HEK293 (cell line): Measurements from ENCODE around the gene CPXM2.

Experiments used
- CTCF ChIA-PET: fragments of 350-600 bp; formaldehyde crosslinking; extraction: SDS; loops from one replicate; lab custom pipeline; 2021; ENCODE audit warnings: antibody characterized with exemption; lab: Yijun Ruan, JAX
- POLR2A ChIA-PET: fragments of 300-600 bp; formaldehyde crosslinking; extraction: SDS; loops from one replicate; lab custom pipeline; 2020; ENCODE audit warnings: antibody characterized with exemption, inconsistent platforms; lab: Yijun Ruan, JAX
- H3K27ac ChIP-seq: fragments of 200-500 bp; sonication (Bioruptor generic); 2 replicates; pipeline ENCODE4 v1.5.1; 2014; ENCODE audit warnings: low read depth, low read length, control low read depth, inconsistent platforms; ENCODE audit errors: extremely low read depth
- H3K36me3 ChIP-seq, 2 experiments: fragments of 200-500 bp in 1 of 2; sonication (Bioruptor generic) in 1 of 2; 1 replicate in 1 of 2; 2 replicates in 1 of 2; pipeline ENCODE4 v1.5.1; 2014 to 2017; ENCODE audit warnings: inconsistent platforms in 2 of 2, low read length in 2 of 2; ENCODE audit not compliant: control insufficient read depth in 2 of 2, insufficient read depth in 1 of 2
- H3K4me1 ChIP-seq: fragments of 200-500 bp; sonication (Bioruptor generic); 2 replicates; pipeline ENCODE4 v1.5.1; 2014; ENCODE audit warnings: mild to moderate bottlenecking, low read length, inconsistent platforms; ENCODE audit not compliant: control insufficient read depth, insufficient read depth
- H3K4me3 ChIP-seq: 2 replicates; pipeline ENCODE4 v1.5.1; 2011; ENCODE audit warnings: low read depth, mild to moderate bottlenecking, control low read depth, low read length, moderate library complexity
- H3K9me3 ChIP-seq: fragments of 200-500 bp; sonication (Bioruptor generic); 2 replicates; pipeline ENCODE4 v1.5.1; 2014; ENCODE audit warnings: low read depth, low read length, inconsistent platforms; ENCODE audit not compliant: control insufficient read depth, insufficient read depth
- PRDM1 ChIP-seq: fragments of 450-650 bp; formaldehyde crosslinking; IDR thresholded peaks from 2 replicates; pipeline ENCODE4; 2016; ENCODE audit warnings: missing biosample characterization, missing genetic modification characterization
- ZFHX2 ChIP-seq: fragments of 450-650 bp; formaldehyde crosslinking; conservative IDR thresholded peaks from 2 replicates; pipeline ENCODE4 v1.5.1; 2016; ENCODE audit warnings: missing biosample characterization, missing genetic modification characterization
- ZNF16 ChIP-seq: fragments of 450-650 bp; formaldehyde crosslinking; IDR thresholded peaks from 2 replicates; pipeline ENCODE4 v1.5.1; 2016; ENCODE audit warnings: low read depth, missing biosample characterization, missing genetic modification characterization
- ZNF214 ChIP-seq: fragments of 450-650 bp; formaldehyde crosslinking; IDR thresholded peaks from 2 replicates; pipeline ENCODE4 v1.5.1; 2017; ENCODE audit warnings: missing biosample characterization, mild to moderate bottlenecking, missing genetic modification characterization, borderline replicate concordance
- ZNF23 ChIP-seq: fragments of 450-650 bp; formaldehyde crosslinking; IDR thresholded peaks from 2 replicates; pipeline ENCODE4 v1.5.1; 2016; ENCODE audit warnings: missing biosample characterization, missing genetic modification characterization, borderline replicate concordance
- ZNF37A ChIP-seq: fragments of 450-650 bp; IDR thresholded peaks from 2 replicates; pipeline ENCODE4 v1.5.1; 2018; ENCODE audit warnings: missing biosample characterization, missing genetic modification characterization
- ZNF501 ChIP-seq: fragments of 450-650 bp; formaldehyde crosslinking; IDR thresholded peaks from 2 replicates; pipeline ENCODE4 v1.5.1; 2016; ENCODE audit warnings: missing biosample characterization, missing genetic modification characterization
- ZNF560 ChIP-seq: fragments of 450-650 bp; formaldehyde crosslinking; IDR thresholded peaks from 2 replicates; pipeline ENCODE4 v1.5.1; 2017; ENCODE audit warnings: missing biosample characterization, missing genetic modification characterization, borderline replicate concordance
- ZNF600 ChIP-seq: fragments of 450-650 bp; formaldehyde crosslinking; IDR thresholded peaks from 2 replicates; pipeline ENCODE4 v1.5.1; 2016; ENCODE audit warnings: missing biosample characterization, missing genetic modification characterization
- ZNF626 ChIP-seq: fragments of 450-650 bp; sonication (Bioruptor Pico); formaldehyde crosslinking; IDR thresholded peaks from 2 replicates; pipeline ENCODE4 v1.5.1; 2018; ENCODE audit warnings: missing biosample characterization, missing genetic modification characterization, inconsistent platforms
- ZNF664 ChIP-seq: fragments of 450-650 bp; formaldehyde crosslinking; IDR thresholded peaks from 2 replicates; pipeline ENCODE4 v1.5.1; 2016; ENCODE audit warnings: missing biosample characterization, missing genetic modification characterization
- ZNF792 ChIP-seq: fragments of 450-650 bp; formaldehyde crosslinking; IDR thresholded peaks from 2 replicates; pipeline ENCODE4 v1.5.1; 2016; ENCODE audit warnings: missing biosample characterization, missing genetic modification characterization
- ZSCAN30 ChIP-seq: fragments of 450-650 bp; IDR thresholded peaks from 2 replicates; pipeline ENCODE4 v1.5.1; 2018; ENCODE audit warnings: missing biosample characterization, mild to moderate bottlenecking, missing genetic modification characterization, moderate library complexity
- TF ChIP-seq, protein P1 (sequence below): fragments of 450-650 bp; formaldehyde crosslinking; IDR thresholded peaks from 2 replicates; pipeline ENCODE4 v1.5.1; 2016; ENCODE audit warnings: missing biosample characterization, missing genetic modification characterization
- TF ChIP-seq, protein P2 (sequence below): fragments of 450-650 bp; formaldehyde crosslinking; IDR thresholded peaks from 2 replicates; pipeline ENCODE4 v1.5.1; 2017; ENCODE audit warnings: missing biosample characterization, missing genetic modification characterization
- TF ChIP-seq, protein P3 (sequence below): fragments of 450-650 bp; formaldehyde crosslinking; IDR thresholded peaks from 2 replicates; pipeline ENCODE4 v1.5.1; 2016; ENCODE audit warnings: missing biosample characterization, missing genetic modification characterization
- TF ChIP-seq, protein P4 (sequence below): fragments of 450-650 bp; formaldehyde crosslinking; IDR thresholded peaks from 2 replicates; pipeline ENCODE4 v1.5.1; 2016; ENCODE audit warnings: missing biosample characterization, missing genetic modification characterization

CPXM2 gene

GRCh38 chr10:123755061-123755460 is 136.5 kb downstream of the CPXM2 start (continued):
- TF ChIP-seq, protein P1, sequence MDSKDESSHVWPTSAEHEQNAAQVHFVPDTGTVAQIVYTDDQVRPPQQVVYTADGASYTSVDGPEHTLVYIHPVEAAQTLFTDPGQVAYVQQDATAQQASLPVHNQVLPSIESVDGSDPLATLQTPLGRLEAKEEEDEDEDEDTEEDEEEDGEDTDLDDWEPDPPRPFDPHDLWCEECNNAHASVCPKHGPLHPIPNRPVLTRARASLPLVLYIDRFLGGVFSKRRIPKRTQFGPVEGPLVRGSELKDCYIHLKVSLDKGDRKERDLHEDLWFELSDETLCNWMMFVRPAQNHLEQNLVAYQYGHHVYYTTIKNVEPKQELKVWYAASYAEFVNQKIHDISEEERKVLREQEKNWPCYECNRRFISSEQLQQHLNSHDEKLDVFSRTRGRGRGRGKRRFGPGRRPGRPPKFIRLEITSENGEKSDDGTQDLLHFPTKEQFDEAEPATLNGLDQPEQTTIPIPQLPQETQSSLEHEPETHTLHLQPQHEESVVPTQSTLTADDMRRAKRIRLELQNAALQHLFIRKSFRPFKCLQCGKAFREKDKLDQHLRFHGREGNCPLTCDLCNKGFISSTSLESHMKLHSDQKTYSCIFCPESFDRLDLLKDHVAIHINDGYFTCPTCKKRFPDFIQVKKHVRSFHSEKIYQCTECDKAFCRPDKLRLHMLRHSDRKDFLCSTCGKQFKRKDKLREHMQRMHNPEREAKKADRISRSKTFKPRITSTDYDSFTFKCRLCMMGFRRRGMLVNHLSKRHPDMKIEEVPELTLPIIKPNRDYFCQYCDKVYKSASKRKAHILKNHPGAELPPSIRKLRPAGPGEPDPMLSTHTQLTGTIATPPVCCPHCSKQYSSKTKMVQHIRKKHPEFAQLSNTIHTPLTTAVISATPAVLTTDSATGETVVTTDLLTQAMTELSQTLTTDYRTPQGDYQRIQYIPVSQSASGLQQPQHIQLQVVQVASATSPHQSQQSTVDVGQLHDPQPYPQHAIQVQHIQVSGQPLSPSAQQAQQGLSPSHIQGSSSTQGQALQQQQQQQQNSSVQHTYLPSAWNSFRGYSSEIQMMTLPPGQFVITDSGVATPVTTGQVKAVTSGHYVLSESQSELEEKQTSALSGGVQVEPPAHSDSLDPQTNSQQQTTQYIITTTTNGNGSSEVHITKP (tag by site-specific recombination): no peak

DNA sequence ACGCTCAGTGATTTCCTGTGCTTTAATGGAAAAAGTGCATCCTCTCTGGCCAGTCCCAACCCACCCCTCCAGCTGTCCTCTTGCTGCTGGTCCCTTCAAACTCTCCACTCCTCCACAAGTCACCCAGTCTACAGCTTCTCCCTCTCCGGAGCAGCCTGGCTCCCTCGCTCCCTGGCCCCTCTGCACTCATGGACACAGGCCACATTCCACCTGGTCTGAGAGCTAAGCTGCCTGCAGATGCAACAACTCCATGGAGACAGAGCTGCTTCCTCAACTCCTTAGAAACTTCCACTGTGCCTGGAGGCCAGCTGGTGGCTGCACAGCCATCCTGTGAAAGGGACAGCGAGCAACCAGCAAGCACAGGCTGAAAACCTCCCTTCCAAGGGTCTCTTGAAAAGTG is 137.5 kb downstream of the CPXM2 start:
- Histone ChIP-seq H3K4me1 (no peaks in the 10 kb centered on the region), H3K9me3 (no peaks in the 10 kb centered on the region), H3K36me3 (no peaks in the 10 kb centered on the region), H3K27ac (no peak overlapping the region), H3K4me3 (no peak overlapping the region)
- POLR2A ChIA-PET: no interaction called here
- no peak for TF ChIP-seq PRDM1 (tag by site-specific recombination)
- no peak for TF ChIP-seq ZNF626 (tag by site-specific recombination)
- TF ChIP-seq, protein P2, sequence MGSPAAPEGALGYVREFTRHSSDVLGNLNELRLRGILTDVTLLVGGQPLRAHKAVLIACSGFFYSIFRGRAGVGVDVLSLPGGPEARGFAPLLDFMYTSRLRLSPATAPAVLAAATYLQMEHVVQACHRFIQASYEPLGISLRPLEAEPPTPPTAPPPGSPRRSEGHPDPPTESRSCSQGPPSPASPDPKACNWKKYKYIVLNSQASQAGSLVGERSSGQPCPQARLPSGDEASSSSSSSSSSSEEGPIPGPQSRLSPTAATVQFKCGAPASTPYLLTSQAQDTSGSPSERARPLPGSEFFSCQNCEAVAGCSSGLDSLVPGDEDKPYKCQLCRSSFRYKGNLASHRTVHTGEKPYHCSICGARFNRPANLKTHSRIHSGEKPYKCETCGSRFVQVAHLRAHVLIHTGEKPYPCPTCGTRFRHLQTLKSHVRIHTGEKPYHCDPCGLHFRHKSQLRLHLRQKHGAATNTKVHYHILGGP (tag by site-specific recombination): no peak
- no peak for TF ChIP-seq ZNF664 (tag by site-specific recombination)
- no peak for TF ChIP-seq ZNF16 (tag by site-specific recombination)
- TF ChIP-seq, protein P3, sequence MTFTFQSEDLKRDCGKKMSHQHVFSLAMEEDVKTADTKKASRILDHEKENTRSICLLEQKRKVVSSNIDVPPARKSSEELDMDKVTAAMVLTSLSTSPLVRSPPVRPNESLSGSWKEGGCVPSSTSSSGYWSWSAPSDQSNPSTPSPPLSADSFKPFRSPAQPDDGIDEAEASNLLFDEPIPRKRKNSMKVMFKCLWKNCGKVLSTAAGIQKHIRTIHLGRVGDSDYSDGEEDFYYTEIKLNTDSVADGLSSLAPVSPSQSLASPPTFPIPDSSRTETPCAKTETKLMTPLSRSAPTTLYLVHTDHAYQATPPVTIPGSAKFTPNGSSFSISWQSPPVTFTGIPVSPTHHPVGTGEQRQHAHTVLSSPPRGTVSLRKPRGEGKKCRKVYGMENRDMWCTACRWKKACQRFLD (tag by site-specific recombination): no peak
- TF ChIP-seq ZNF214 (tag by site-specific recombination): no peak
- TF ChIP-seq ZFHX2 (tag by site-specific recombination): no peak
- TF ChIP-seq, protein P4, sequence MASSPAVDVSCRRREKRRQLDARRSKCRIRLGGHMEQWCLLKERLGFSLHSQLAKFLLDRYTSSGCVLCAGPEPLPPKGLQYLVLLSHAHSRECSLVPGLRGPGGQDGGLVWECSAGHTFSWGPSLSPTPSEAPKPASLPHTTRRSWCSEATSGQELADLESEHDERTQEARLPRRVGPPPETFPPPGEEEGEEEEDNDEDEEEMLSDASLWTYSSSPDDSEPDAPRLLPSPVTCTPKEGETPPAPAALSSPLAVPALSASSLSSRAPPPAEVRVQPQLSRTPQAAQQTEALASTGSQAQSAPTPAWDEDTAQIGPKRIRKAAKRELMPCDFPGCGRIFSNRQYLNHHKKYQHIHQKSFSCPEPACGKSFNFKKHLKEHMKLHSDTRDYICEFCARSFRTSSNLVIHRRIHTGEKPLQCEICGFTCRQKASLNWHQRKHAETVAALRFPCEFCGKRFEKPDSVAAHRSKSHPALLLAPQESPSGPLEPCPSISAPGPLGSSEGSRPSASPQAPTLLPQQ (tag by site-specific recombination): no peak
- no peak for TF ChIP-seq ZNF560
- TF ChIP-seq ZNF37A (tag by site-specific recombination): no peak
- TF ChIP-seq ZNF501 (tag by site-specific recombination): no peak
- TF ChIP-seq ZSCAN30 (tag by site-specific recombination): no peak
- no peak for TF ChIP-seq ZNF600 (tag by site-specific recombination)
- TF ChIP-seq ZNF792 (tag by site-specific recombination): no peak
- TF ChIP-seq ZNF23 (tag by site-specific recombination): no peak
- CTCF ChIA-PET: interaction anchor here (0.5 kb wide), 1 partner anchor 170 kb away, joined by 4 read pairs; no protein-coding TSS in a partner anchor
